Measurements from ENCODE around the gene PRCP.
"Not testable (repeated sequence)": the region's sequence is repeated elsewhere in the genome, so short reads cannot be mapped to it uniquely, and the experiment has no call there.

The PRCP gene

DNA sequence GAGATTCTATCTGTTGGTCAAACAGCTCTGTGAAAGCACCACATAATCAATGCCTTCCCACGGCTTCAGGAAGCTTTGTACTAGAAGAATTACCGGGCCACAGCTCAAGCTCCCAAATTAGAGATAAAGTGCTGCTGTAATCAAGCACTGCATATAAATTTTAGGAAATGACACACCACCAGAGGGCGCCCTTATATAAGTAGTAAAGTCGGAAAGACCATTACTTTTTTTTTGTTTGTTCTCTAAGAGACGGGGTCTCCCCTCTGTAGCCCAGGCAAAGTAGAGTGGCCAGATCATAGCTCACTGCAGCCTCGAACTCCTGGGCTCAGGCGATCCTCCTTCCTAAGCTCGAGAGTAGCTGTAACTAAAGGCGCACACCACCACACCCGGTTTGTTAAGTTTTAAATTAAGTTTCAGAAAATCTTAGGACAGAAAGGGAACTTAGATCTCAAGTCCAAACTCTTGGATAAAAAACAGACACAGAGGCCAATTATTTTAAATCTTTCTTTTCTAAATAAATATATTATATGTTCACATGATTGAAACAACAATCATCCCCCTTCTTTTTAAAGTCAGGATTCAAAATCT is 32.6 kb downstream of the PRCP start:
- no peak for DNase-seq

- DNase-seq: no peak
Observed at GRCh38 chr11:82865841-82866240, 34.4 kb downstream of the PRCP start.

DNA sequence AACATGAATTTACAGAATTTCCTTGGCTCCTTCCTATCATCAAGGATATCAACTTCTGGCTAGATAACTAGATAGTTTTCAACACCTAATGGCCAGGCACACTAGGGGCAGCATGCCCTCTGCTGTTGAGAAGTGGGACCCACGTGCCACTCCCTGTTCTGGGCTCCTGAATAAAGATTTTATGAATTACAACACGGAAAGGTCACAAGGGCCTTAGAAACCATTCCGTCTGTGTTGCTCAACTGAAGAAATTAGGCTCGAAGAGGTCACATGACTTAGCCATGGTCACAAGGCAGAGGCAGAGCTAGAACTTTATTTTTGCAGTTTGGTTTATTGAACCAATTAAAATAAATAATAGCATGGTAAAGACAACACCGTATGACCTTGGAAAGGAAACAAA is 36.0 kb downstream of the PRCP start:
- peak; percentile 12 for DNase-seq

- no peak for DNase-seq
Observed at GRCh38 chr11:82863209-82863608, 37.0 kb downstream of the PRCP start.

- no peak for DNase-seq
Observed at GRCh38 chr11:82862379-82862778, 37.9 kb downstream of the PRCP start.

GRCh38 chr11:82859750-82860149 is 40.5 kb downstream of the PRCP start:
- no peak for DNase-seq

DNA sequence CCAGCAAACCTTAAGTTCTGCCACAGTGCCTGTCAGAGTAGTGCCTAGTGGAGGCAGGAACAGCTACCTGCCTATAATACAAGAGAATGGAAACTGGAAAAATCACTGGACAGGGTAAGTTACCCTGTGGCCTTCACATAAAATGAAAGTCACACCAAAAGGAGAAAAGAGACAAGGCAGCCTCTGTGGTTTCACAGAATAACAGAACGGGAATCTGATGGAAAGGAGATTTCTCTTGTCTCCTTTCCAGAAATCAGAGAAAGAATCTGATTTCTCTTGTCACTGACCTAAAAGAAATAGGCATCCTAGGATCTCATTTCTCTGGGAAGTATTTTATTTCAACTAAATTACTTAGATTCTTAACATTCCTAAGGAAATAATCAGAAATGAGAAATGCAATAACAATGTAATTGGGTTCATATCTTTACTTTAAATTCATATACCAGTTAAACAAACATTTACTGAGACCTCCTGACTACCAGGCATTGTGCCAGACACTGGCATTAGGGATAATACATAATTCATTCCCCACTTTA is 41.6 kb downstream of the PRCP start:
- no peak for DNase-seq

GRCh38 chr11:82858133-82858532 is 42.1 kb downstream of the PRCP start:
- no peak for DNase-seq

- DNase-seq: no peak
Observed at GRCh38 chr11:82857145-82857544, 43.1 kb downstream of the PRCP start.

- no peak for DNase-seq
Observed at GRCh38 chr11:82855616-82856015, 44.6 kb downstream of the PRCP start.

- not testable (repeated sequence) for DNase-seq
Observed at GRCh38 chr11:82854916-82855315, 45.3 kb downstream of the PRCP start.

DNA sequence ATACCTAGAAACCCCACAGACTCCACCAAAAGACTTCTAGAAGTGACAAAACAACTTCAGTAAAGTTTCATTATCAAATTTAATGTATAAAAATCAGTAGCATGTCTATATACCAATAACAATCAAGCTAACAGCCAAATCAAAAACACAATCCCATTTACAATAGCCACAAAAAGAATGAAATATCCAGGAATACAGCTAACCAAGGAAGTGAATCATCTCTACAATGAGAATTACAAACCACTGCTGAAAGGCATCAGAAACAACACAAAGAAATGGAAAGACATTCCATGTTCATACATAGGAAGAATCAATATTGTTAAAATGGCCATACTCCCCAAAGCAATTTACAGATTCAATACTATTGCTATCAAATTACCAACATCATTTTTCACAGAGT is 46.0 kb downstream of the PRCP start:
- DNase-seq: no peak

- no peak for DNase-seq
Observed at GRCh38 chr11:82848829-82849228, 51.4 kb downstream of the PRCP start.

DNA sequence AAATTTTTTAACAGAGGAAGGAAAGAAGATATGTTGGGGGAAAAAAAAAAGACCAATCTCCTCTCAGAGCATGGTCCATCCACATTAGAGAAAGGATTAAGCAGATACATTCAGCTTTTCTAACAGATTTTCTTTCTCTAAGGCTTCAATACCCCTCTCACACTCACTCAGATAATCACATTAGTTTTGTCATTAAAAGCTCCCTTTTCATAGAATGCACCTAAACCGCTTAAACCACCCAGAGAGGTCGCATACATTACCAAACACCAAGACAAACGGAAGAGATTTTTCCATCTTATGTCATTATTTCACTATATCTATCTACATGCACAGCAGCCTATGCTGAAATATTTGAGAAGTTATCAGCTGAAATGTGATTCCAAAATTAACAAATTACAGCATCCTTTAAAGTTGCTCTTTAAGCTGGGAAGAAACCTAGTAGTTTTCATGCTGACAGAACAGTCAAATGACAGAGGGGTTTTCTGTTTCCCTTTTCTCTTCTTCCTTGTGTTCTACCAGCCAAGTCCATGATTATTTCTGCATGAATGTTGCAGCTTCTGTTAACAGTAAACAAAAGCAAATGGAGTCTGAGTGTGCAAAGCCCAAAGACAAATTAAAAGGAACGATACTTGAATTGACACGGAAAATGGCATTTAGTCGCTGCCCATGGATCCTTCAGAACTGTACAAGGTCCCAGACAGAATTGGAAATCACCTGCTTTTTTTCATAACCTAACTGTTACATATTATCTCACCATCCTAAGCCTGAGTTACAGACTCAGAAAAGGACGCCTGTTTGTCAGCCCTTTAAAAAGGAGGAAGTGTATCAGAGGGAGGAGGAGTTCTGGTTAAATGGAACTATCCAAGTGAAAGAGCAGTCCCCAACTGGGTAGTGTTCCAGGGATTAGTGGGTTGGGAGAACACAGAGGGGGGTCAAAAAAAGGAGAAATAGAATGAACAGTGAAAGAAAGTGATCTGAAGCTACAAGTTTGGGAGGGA is 54.6 kb downstream of the PRCP start:
- no peak for DNase-seq

GRCh38 chr11:82843057-82843795 is 57.0 kb downstream of the PRCP start:
- no peak for DNase-seq

DNA sequence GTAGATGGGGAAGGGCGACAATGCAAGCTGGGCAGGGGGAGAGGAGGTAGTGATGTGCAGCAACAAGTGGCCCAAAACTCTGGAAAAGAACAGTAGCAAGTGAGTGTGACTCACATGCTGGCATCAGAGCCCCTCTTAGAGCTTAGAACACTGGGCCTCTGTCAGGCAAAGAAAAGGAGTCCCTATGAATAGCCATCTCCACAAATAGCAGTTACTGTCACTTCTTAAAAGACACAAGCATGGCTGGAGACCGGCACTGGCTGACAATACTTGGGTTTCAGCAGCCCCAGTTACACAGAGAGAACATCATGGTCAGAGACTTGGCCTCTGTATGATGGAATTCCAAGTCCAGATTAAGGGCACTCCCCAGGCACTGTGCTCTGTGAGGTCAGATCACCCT is 58.2 kb downstream of the PRCP start:
- no peak for DNase-seq

DNA sequence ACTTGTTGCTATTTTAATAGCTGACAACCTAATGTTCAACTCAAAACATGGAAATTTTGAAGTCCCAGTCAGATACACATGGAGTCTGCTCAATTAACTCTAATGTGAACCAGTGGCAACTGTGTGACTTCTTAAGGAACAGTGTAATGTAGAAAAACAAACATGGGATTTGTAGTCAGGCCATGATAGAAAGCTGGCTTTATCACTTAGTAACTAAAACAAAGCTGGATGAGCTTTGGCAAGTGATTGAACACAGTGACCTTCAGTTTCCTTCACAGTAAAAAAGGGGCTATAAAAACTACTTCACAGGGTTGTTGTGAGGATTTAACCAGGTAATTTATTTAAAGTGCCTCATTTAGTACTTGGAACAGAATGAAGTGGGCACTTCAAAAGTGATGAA is 62.6 kb downstream of the PRCP start:
- no peak for DNase-seq

DNA sequence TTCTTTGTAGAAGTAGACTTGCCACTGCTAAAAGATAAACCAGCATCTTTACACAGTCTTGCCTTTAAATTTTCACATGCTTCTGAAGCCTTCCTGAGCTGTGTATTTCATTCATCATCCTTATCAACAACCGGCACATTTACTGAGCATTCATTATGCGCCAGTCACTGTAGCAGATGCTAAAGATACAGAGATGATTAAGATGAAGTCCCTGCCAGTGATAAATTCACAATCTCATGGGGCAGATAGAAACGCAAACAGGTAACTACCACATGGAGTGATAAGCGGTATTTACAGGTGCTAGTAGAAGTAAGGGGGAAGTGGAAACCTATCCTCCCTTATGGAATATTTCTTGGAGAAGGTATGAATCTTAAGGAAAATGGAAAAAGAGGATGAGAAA is 67.2 kb downstream of the PRCP start:
- DNase-seq: no peak

- DNase-seq: no peak
Observed at GRCh38 chr11:82831364-82831763, 68.9 kb downstream of the PRCP start.

- no peak for DNase-seq
Observed at GRCh38 chr11:82830746-82831145, 69.5 kb downstream of the PRCP start.

DNA sequence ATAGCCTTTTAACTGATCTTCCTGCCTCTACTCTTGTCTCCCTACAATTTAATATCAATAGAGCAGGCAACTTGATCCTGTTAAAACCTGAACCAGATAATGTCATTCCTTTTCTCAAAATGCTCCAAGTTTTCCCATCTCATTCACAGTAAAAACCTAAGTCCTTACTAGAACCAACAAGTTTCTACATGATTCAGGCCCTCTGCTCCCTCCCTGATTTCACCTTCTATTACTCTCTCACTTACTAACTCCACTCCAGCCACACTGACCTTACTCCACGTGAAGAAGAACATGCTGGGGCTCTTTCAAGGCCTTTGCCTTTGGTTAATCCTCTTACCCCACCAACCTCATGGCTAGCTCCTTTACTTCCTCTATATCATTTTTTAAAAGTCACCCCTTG is 71.1 kb downstream of the PRCP start:
- DNase-seq: no peak

DNA sequence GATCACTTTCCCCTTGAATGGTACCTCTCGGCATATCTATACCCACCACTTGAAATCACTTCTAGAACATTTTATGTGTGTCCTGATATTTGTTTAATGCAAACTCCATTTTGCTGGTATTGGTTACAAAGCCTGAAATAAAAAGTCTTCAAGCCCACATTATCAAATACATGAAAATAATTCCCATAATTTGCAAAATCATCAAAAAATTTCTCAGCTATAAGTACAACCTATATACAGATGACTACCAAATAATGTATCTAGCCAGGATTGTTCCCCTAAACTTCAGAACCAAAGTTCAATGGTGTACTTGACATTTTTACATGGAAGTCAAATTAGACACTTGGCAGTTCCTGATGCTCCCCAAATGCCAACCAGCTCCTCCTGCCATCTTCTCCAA is 71.8 kb downstream of the PRCP start:
- DNase-seq: no peak

DNA sequence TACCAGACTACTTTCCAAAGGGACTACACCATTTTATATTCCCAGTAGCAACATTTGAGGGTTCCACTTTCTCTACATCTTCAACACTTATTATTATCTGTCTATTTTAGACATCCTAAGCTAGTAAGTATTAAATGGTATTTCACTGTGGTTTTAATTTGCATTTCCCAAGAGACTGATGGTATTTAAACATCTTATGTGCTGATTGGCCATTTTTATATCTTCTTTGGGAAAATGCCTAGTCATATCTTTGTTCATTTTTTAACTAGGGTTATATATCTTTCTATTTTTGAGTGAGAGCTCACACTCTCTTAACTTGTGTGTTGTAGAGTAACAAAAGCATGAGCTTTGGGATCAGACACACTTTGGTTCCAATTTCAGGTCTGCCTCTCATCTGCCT is 73.7 kb downstream of the PRCP start:
- DNase-seq: no peak
